A549 treated with CORT108297 at 1 μM for 4 hours (cell line): ENCODE data around the gene CDCA4. TPM values are rescaled to one million over a fixed set of nuclear protein-coding genes. Genes with fewer than 3 reads are reported as not detected.

Source experiments
- total RNA-seq: library from RNA; stranded (reverse); fragments of 200-300 nt; extraction: Qiagen RNA extraction; gene quantifications from 5 replicates; pipeline ENCODE4 v1.2.3, GENCODE V29; 2022

The CDCA4 gene
- total RNA-seq, result 45.2 to 56.6 TPM (median 54.3 TPM) in 5 replicates

GRCh38 chr14:105020815-105021655 lies at the start of gene CDCA4:
Gene CDCA4 (minus strand): TSS chr14:105021083. CDS start chr14:105011929, 9,154 bp downstream.

GRCh38 chr14:105065280-105066228 lies 44.7 kb upstream of the CDCA4 start, which contains the start of gene GPR132:
Gene GPR132 (minus strand): TSS chr14:105065430. CDS start chr14:105055420, 10,010 bp downstream.

GRCh38 chr14:104985675-104986486 lies 35.0 kb downstream of the CDCA4 start, which contains the start of gene CLBA1:
Gene CLBA1 (plus strand): TSS chr14:104985788. CDS start chr14:104986432, 644 bp downstream.

GRCh38 chr14:104977681-104978653 lies 42.9 kb downstream of the CDCA4 start, which contains the start of gene AHNAK2:
Gene AHNAK2 (minus strand): TSS chr14:104978374. CDS start chr14:104978237, 137 bp downstream.

Other genes starting within 250 kb of the CDCA4 start
- 84.8 to 115 TPM (median 110 TPM) in 5 replicates for gene AKT1, start 225.3 kb downstream of the CDCA4 start, total RNA-seq
- 2.3 to 4.0 TPM (median 3.5 TPM) in 5 replicates for gene ZBTB42, start 220.0 kb downstream of the CDCA4 start, total RNA-seq
- gene CEP170B, start 155.8 kb downstream of the CDCA4 start, total RNA-seq, result 17.8 to 28.1 TPM (median 24.8 TPM) in 5 replicates
- 0.06 to 0.12 TPM (median 0.06 TPM) in 4 of 5 replicates, not detected in the other for gene PLD4, start 96.2 kb downstream of the CDCA4 start, total RNA-seq
- gene AHNAK2, start 42.7 kb downstream of the CDCA4 start, total RNA-seq, result 182 to 238 TPM (median 196 TPM) in 5 replicates
- 16.2 to 18.0 TPM (median 17.4 TPM) in 5 replicates for gene CLBA1, start 35.3 kb downstream of the CDCA4 start, total RNA-seq
- 0.37 to 0.81 TPM (median 0.68 TPM) in 5 replicates for gene GPR132, start 44.3 kb upstream of the CDCA4 start, total RNA-seq
- gene JAG2, start 147.7 kb upstream of the CDCA4 start, total RNA-seq, result 18.3 to 31.3 TPM (median 28.9 TPM) in 5 replicates
- gene NUDT14, start 160.2 kb upstream of the CDCA4 start, total RNA-seq, result 25.8 to 52.6 TPM (median 43.9 TPM) in 5 replicates
- 30.3 to 44.9 TPM (median 41.8 TPM) in 5 replicates for gene BTBD6, start 227.4 kb upstream of the CDCA4 start, total RNA-seq